ENCODE measurements around the gene TRIL.

Gene TRIL

GRCh38 chr7:28986765-28987110 lies 28.6 kb upstream of the TRIL start:
- no peak for TF ChIP-seq CTCF (conservative IDR thresholded peaks at IDR 0.05; ENCODE audit: low read depth, low read length)
- Histone ChIP-seq H2AFZ (ENCODE audit: low read depth) (no peak overlapping the region), H3K36me3 (ENCODE audit: insufficient read depth) (no peaks in the 10 kb centered on the region), H3K27ac (no peak overlapping the region), H3K4me3 (IDR thresholded peaks at IDR 0.05; ENCODE audit: insufficient read depth, low read depth, low read length) (no peak overlapping the region), H3K9ac (no peak overlapping the region), H3K27me3 (ENCODE audit: insufficient read depth, low read depth) (no peaks in the 10 kb centered on the region), H4K20me1 (ENCODE audit: insufficient read depth) (no peaks in the 10 kb centered on the region), H3K79me2 (ENCODE audit: insufficient read depth, low read depth) (no peaks in the 10 kb centered on the region), H3K4me2 (no peak overlapping the region), H3K4me1 (ENCODE audit: low read depth, poor library complexity, severe bottlenecking) (peaks cover 6% of the 10 kb centered on the region)

- H2AFZ ChIP-seq (ENCODE audit: low read depth), result no peak overlapping the region
- H3K27ac ChIP-seq, result no peak overlapping the region
- no peaks in the 10 kb centered on the region for H3K79me2 ChIP-seq (ENCODE audit: insufficient read depth, low read depth)
- H3K4me1 ChIP-seq (ENCODE audit: low read depth, poor library complexity, severe bottlenecking), result peaks cover 6% of the 10 kb centered on the region
- no peaks in the 10 kb centered on the region for H4K20me1 ChIP-seq (ENCODE audit: insufficient read depth)
- H3K36me3 ChIP-seq (ENCODE audit: insufficient read depth), result no peaks in the 10 kb centered on the region
- no peak overlapping the region for H3K9ac ChIP-seq
- H3K4me2 ChIP-seq, result no peak overlapping the region
- no peaks in the 10 kb centered on the region for H3K27me3 ChIP-seq (ENCODE audit: insufficient read depth, low read depth)
- H3K4me3 ChIP-seq (IDR thresholded peaks at IDR 0.05; ENCODE audit: insufficient read depth, low read depth, low read length), result no peak overlapping the region
- no peak for TF ChIP-seq CTCF (conservative IDR thresholded peaks at IDR 0.05; ENCODE audit: low read depth, low read length)
Measured at GRCh38 chr7:28986028-28986764, 28.1 kb upstream of the TRIL start.

DNA sequence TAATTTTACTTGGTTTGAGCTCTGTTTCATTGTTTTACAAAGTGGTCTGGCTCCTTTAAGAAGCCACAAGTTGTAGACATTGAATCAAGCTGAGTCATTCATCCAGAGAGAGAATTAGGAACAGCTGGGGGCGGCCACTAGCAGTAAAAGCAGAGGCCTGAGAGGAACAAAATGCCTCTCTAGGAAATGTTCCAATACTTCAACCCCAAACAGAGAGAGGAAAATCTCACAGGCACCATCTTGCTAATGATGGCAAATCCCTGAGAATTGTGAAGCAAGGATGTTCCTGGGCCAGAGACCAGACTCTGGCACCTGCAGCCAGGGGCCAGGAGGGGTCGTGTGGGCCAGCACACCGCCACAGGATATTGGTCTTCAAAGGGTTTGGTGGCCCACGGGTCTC lies 26.5 kb upstream of the TRIL start:
- Histone ChIP-seq H3K27me3 (ENCODE audit: insufficient read depth, low read depth) (no peaks in the 10 kb centered on the region), H3K9ac (no peak overlapping the region), H3K79me2 (ENCODE audit: insufficient read depth, low read depth) (no peaks in the 10 kb centered on the region), H3K36me3 (ENCODE audit: insufficient read depth) (no peaks in the 10 kb centered on the region), H2AFZ (ENCODE audit: low read depth) (no peak overlapping the region), H3K27ac (no peak overlapping the region), H3K4me2 (no peak overlapping the region), H3K4me1 (ENCODE audit: low read depth, poor library complexity, severe bottlenecking) (peaks cover 6% of the 10 kb centered on the region), H4K20me1 (ENCODE audit: insufficient read depth) (no peaks in the 10 kb centered on the region), H3K4me3 (IDR thresholded peaks at IDR 0.05; ENCODE audit: insufficient read depth, low read depth, low read length) (no peak overlapping the region)
- TF ChIP-seq CTCF (conservative IDR thresholded peaks at IDR 0.05; ENCODE audit: low read depth, low read length), result no peak

GRCh38 chr7:28984217-28984616 lies 26.1 kb upstream of the TRIL start:
- no peaks in the 10 kb centered on the region for H3K27me3 ChIP-seq (ENCODE audit: insufficient read depth, low read depth)
- no peaks in the 10 kb centered on the region for H4K20me1 ChIP-seq (ENCODE audit: insufficient read depth)
- H3K9ac ChIP-seq, result no peak overlapping the region
- H3K36me3 ChIP-seq (ENCODE audit: insufficient read depth), result no peaks in the 10 kb centered on the region
- no peak for TF ChIP-seq CTCF (conservative IDR thresholded peaks at IDR 0.05; ENCODE audit: low read depth, low read length)
- H3K27ac ChIP-seq, result no peak overlapping the region
- no peak overlapping the region for H3K4me3 ChIP-seq (IDR thresholded peaks at IDR 0.05; ENCODE audit: insufficient read depth, low read depth, low read length)
- no peak overlapping the region for H2AFZ ChIP-seq (ENCODE audit: low read depth)
- no peaks in the 10 kb centered on the region for H3K79me2 ChIP-seq (ENCODE audit: insufficient read depth, low read depth)
- H3K4me2 ChIP-seq, result no peak overlapping the region
- peaks cover 6% of the 10 kb centered on the region for H3K4me1 ChIP-seq (ENCODE audit: low read depth, poor library complexity, severe bottlenecking)

Measured in KMS-11 (cell line).